C4-2B (cell line): ENCODE measurements around the gene KCNK1.

Experiments
- H3K27ac ChIP-seq: fragments of 450-650 bp; 2 replicates; pipeline ENCODE4 v1.5.1; 2017
- CTCF ChIP-seq: fragments of 450-650 bp; conservative IDR thresholded peaks from 2 replicates; pipeline ENCODE4 v1.5.1; 2017; ENCODE audit warnings: mild to moderate bottlenecking
- ZFX ChIP-seq: fragments of 450-650 bp; IDR thresholded peaks from 2 replicates; pipeline ENCODE4 v1.6.1; 2017

The KCNK1 gene

GRCh38 chr1:233627376-233627775, 13.5 kb downstream of the KCNK1 start:
- TF ChIP-seq CTCF (no peak), ZFX (no peak)

DNA sequence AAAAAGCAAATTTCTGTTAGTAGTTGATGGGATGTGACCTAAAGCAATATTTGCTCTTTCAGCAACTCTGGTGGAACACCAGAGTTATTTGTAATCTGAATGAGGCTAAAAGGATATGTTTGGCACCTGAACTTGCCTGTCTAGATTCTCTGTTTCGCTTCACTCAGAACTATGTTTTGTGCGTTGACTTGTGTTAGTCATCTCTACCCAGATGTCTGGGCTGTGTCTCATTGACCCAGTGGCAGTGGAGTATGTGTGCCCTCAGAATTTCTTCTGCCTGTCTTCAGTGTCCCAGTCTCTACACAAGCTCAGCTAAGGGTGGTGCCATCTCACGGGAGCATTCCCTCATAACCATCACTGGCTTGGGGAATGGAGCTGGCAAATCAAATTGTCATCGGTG, 13.9 kb downstream of the KCNK1 start:
- H3K27ac ChIP-seq: no peak overlapping the region
- no peak for TF ChIP-seq ZFX
- no peak for TF ChIP-seq CTCF

More at GRCh38 chr1:233627376-233627775, 13.5 kb downstream of the KCNK1 start:
- H3K27ac ChIP-seq: no peak overlapping the region

DNA sequence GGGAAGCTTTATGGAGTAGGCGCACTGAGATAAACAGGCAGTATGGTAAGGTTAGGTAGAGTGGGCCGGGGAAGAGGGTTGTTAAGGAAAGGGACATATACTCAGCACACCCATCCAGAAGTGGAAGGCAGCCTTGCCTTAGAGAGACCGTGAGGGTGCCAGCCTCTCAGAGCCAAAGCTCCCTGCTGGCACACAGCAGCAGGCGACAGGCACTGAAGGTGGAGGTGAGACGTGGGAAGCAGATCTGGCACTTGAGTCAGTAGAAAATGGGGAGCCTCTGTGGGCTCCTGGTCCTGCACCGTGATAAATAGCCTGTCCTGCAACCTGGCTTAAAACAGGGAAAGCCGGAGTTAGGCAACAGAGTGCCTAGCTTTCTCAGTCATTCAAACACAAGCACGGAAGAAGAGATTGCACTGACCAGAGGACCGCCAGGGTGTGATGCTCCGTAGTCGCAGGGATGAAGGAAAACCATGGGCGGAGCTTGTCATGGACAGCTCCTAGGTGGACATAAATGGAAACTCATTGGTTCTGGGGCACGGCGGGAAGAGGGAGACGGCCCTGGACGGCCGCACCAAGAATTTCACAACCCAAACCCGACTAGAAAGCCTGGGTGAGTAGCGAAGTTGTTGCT, 15.5 kb downstream of the KCNK1 start:
- no peak overlapping the region for H3K27ac ChIP-seq
- TF ChIP-seq CTCF (no peak), ZFX (no peak)

- TF ChIP-seq ZFX (no peak), CTCF (no peak)
Measured at GRCh38 chr1:233631810-233632405, 18.0 kb downstream of the KCNK1 start.

DNA sequence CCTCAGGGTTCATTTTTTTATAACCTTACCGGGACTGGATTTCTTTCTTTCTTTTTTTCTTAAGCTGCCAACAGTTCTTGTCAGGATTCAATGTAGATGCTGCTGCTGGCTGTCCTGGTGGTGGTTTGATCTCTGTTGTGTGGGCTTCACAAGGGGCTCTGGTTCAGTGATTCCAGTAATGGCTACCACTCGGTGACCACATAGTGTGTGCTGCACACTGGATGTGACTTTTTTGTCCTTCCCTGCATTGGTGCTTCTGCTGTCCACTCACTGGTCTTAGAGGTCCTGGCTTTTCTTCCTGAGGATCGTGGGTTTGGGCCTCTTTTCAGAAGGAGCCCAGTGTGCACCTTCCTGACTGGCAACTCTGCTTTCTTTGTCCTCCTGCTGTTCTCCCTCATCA, 18.5 kb downstream of the KCNK1 start:
- no peak for TF ChIP-seq CTCF
- no peak for TF ChIP-seq ZFX
- H3K27ac ChIP-seq: no peak overlapping the region

More at GRCh38 chr1:233631810-233632405, 18.0 kb downstream of the KCNK1 start:
- no peak overlapping the region for H3K27ac ChIP-seq

DNA sequence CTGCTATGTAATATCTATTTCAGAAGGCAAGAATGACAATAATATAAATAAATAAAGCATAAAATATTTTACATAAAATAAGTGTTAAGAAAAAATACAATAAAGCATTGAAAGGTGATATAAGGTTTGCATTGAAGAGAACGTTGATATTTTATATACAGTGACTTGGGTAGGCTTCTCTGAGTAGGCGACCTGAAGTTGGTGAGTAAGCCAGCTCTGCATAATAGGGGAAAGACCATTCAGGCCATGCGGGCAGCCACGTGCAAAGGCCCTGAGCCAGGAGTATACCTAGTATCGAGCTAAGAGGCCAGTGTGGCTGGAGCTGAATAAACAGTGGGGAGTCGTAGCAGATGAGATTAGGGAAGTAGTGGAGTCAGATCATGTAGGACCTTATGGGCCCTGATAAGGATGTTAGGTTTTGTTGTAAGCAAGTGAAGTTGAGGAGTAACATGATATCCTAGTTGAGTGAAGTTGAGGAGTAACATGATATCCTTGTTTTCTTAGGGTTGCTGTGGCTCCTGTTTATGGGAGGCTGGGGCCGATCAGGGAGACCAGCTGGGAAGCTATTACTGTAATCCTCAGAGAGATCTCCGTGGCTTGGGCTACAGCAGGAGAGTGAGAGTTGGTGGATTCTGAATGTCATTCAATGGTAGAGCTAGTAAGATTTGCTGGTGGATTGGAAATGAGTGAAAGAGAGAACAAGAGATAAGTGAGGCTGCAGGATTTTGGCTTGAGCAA, 22.0 kb downstream of the KCNK1 start:
- TF ChIP-seq CTCF: no peak
- peak overlapping the region; percentile 74 for H3K27ac ChIP-seq

- peak overlapping the region; percentile 74 for H3K27ac ChIP-seq
- TF ChIP-seq ZFX (no peak), CTCF (no peak)
Measured at GRCh38 chr1:233636503-233636877, 22.6 kb downstream of the KCNK1 start.
